ENCODE results near the gene SMARCB1.

- no peak for TF ChIP-seq POLR2A (IDR thresholded peaks at IDR 0.05; ENCODE audit: low read depth, low read length)
- no peak for TF ChIP-seq PAX5 (IDR thresholded peaks at IDR 0.05; ENCODE audit: insufficient read depth, low read length, severe bottlenecking)
- TF ChIP-seq POLR2AphosphoS5 (IDR thresholded peaks at IDR 0.05; ENCODE audit: low read depth, low read length): no peak
Observed at GRCh38 chr22:23786752-23787599, at the start of gene SMARCB1.
